NB4 (cell line): ENCODE results near the gene TACC2.

ENCODE experiments used
- POLR2A ChIP-seq: IDR thresholded peaks from 2 replicates; pipeline ENCODE4 v1.6.1; 2011; ENCODE audit warnings: mild to moderate bottlenecking; ENCODE audit not compliant: insufficient read length; ENCODE audit errors: extremely low read depth
- TF ChIP-seq, protein P1 (sequence below): IDR thresholded peaks from one replicate; pipeline ENCODE4 v1.5.1; 2012; ENCODE audit warnings: low read depth, low read length

- TF ChIP-seq, protein P1, sequence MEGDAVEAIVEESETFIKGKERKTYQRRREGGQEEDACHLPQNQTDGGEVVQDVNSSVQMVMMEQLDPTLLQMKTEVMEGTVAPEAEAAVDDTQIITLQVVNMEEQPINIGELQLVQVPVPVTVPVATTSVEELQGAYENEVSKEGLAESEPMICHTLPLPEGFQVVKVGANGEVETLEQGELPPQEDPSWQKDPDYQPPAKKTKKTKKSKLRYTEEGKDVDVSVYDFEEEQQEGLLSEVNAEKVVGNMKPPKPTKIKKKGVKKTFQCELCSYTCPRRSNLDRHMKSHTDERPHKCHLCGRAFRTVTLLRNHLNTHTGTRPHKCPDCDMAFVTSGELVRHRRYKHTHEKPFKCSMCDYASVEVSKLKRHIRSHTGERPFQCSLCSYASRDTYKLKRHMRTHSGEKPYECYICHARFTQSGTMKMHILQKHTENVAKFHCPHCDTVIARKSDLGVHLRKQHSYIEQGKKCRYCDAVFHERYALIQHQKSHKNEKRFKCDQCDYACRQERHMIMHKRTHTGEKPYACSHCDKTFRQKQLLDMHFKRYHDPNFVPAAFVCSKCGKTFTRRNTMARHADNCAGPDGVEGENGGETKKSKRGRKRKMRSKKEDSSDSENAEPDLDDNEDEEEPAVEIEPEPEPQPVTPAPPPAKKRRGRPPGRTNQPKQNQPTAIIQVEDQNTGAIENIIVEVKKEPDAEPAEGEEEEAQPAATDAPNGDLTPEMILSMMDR = no peak
- TF ChIP-seq POLR2A = no peak
Measured at GRCh38 chr10:122251459-122252255, 262.7 kb downstream of the TACC2 start.
